Endothelial cell of umbilical vein (primary cell): ENCODE measurements around the gene MYO5B. TPM values are rescaled to one million over a fixed set of nuclear protein-coding genes. Genes with fewer than 3 reads are reported as not detected.
A peak's percentile ranks its signal among the peaks of the same experiment; 100 is the strongest.

Experiments
- BruUV-seq: library from RNA; stranded (reverse); fragments of 400-500 nt; replicated peaks from 2 replicates; lab custom pipeline; 2021; lab: Mats Ljungman, UMichigan
- CTCF ChIA-PET: fragments of 300-600, 350-600 bp; sonication (Branson Sonifier 250); formaldehyde crosslinking; loops from one replicate; lab custom pipeline; 2021; ENCODE audit warnings: antibody characterized with exemption, inconsistent platforms; lab: Charles Lee
- POLR2A ChIA-PET: fragments of 300-600, 350-600 bp; sonication (Branson Sonifier 250); formaldehyde crosslinking; loops from one replicate; lab custom pipeline; 2021; ENCODE audit warnings: antibody characterized with exemption, inconsistent platforms; lab: Charles Lee
- DNase-seq: peaks from one replicate; pipeline ENCODE4 v3.0.0-alpha.2; 2011; ENCODE audit warnings: low read depth, low spot score
- FAIRE-seq: peaks from 2 replicates; lab custom pipeline; 2011; peaks lifted over from hg19 to GRCh38; lab: Jason Lieb, UNC
- H2AFZ ChIP-seq: 2 replicates; pipeline ENCODE4 v1.6.0; 2012; ENCODE audit warnings: low read depth, low read length, control low read depth, inconsistent platforms
- H3K27ac ChIP-seq: 2 replicates; pipeline ENCODE4 v1.5.1; 2011; ENCODE audit warnings: low read depth, mild to moderate bottlenecking, control low read depth, low read length, moderate library complexity; ENCODE audit not compliant: insufficient read depth
- H3K27me3 ChIP-seq, 2 experiments: 2 replicates each; pipeline versions ENCODE4 v1.6.0 to v1.6.1; 2011; ENCODE audit warnings: low read length in 2 of 2, mixed read lengths in 1 of 2; ENCODE audit not compliant: control insufficient read depth in 2 of 2, insufficient read depth in 2 of 2
- H3K36me3 ChIP-seq, 2 experiments: 2 replicates in 1 of 2; 3 replicates in 1 of 2; pipeline ENCODE4 v1.5.1; 2011; ENCODE audit warnings: low read length in 2 of 2, mild to moderate bottlenecking in 1 of 2, moderate library complexity in 1 of 2; ENCODE audit not compliant: control insufficient read depth in 2 of 2, insufficient read depth in 2 of 2; ENCODE audit errors: extremely low read depth in 1 of 2
- H3K4me1 ChIP-seq: 3 replicates; pipeline ENCODE4 v1.5.1; 2011; ENCODE audit warnings: mild to moderate bottlenecking, low read length; ENCODE audit not compliant: control insufficient read depth, insufficient read depth; ENCODE audit errors: extremely low read depth
- H3K4me2 ChIP-seq: 2 replicates; pipeline ENCODE4 v1.6.1; 2011; ENCODE audit warnings: low read length, control low read depth, mixed read lengths; ENCODE audit not compliant: insufficient read depth
- H3K4me3 ChIP-seq, 3 experiments: fragments of 200-600 bp in 1 of 3; sonication (generic), shearing (Covaris generic) in 1 of 3; replicated peaks in 1 of 3; 2 replicates each; pipeline ENCODE4 v1.5.1; 2011 to 2016; ENCODE audit warnings: control low read depth in 3 of 3, low read length in 3 of 3, mild to moderate bottlenecking in 2 of 3, inconsistent platforms in 1 of 3, low read depth in 1 of 3, moderate library complexity in 1 of 3; ENCODE audit not compliant: insufficient read depth in 1 of 3
- H3K79me2 ChIP-seq: 2 replicates; pipeline ENCODE4 v1.6.0; 2012; ENCODE audit warnings: low read length, inconsistent platforms; ENCODE audit not compliant: control insufficient read depth, insufficient read depth
- H3K9ac ChIP-seq: replicated peaks from 2 replicates; pipeline ENCODE3; 2011; ENCODE audit warnings: low read length, control low read depth; ENCODE audit not compliant: insufficient read depth; ENCODE audit errors: extremely low read depth
- H3K9me1 ChIP-seq: replicated peaks from 3 replicates; pipeline ENCODE4 v1.6.0; 2011; ENCODE audit warnings: mild to moderate bottlenecking, low read length; ENCODE audit not compliant: control insufficient read depth, insufficient read depth; ENCODE audit errors: extremely low read depth
- H3K9me3 ChIP-seq: replicated peaks from 2 replicates; pipeline ENCODE4 v1.5.1; 2012; ENCODE audit warnings: low read length, inconsistent platforms; ENCODE audit not compliant: control insufficient read depth, insufficient read depth
- H4K20me1 ChIP-seq: replicated peaks from 2 replicates; pipeline ENCODE3; 2011; ENCODE audit warnings: mild to moderate bottlenecking, low read length; ENCODE audit not compliant: control insufficient read depth, insufficient read depth; ENCODE audit errors: extremely low read depth
- FOS ChIP-seq: IDR thresholded peaks from 2 replicates; pipeline ENCODE4 v1.6.1; 2011; ENCODE audit warnings: mild to moderate bottlenecking, low read length, moderate library complexity, borderline replicate concordance; ENCODE audit not compliant: insufficient read depth
- GATA2 ChIP-seq: IDR thresholded peaks from 2 replicates; pipeline ENCODE4 v1.7.0; 2011; ENCODE audit warnings: low read depth, mild to moderate bottlenecking, moderate library complexity, mixed read lengths, low read length; ENCODE audit not compliant: insufficient read length, insufficient read depth
- JUN ChIP-seq: IDR thresholded peaks from 2 replicates; pipeline ENCODE4 v1.6.1; 2011; ENCODE audit warnings: borderline replicate concordance, low read depth; ENCODE audit not compliant: insufficient read length, insufficient read depth
- MAX ChIP-seq: IDR thresholded peaks from 2 replicates; pipeline ENCODE4 v1.6.1; 2011; ENCODE audit not compliant: insufficient read depth, insufficient read length
- MYC ChIP-seq: IDR thresholded peaks from one replicate; pipeline ENCODE4 v1.6.1; 2011; ENCODE audit warnings: mild to moderate bottlenecking, low read depth, low read length
- POLR2A ChIP-seq: IDR thresholded peaks from 2 replicates; pipeline ENCODE4 v1.6.1; 2012; ENCODE audit warnings: low read depth, mild to moderate bottlenecking, control low read depth, low read length
- POLR2AphosphoS5 ChIP-seq: IDR thresholded peaks from 2 replicates; pipeline ENCODE4 v1.6.1; 2012; ENCODE audit warnings: low read depth, mild to moderate bottlenecking, control low read depth, low read length, moderate library complexity; ENCODE audit not compliant: insufficient read depth
- dilution Hi-C: fragments of 300-500 bp; cut with MboI; formaldehyde crosslinking; loops from one replicate; pipeline ENCODE4 v1.15.0; 2019; ENCODE audit warnings: low sequenced_read_pairs; ENCODE audit not compliant: extremely low pct_ligation_motif_present
- intact Hi-C: fragments of 100-400 bp; cut with micrococcal nuclease; formaldehyde crosslinking; loops from one replicate; pipeline ENCODE4 v1.10.0; 2022
- polyA plus RNA-seq, 4 experiments: library from polyadenylated mRNA; depleted of rRNA in 3 of 4; stranded (reverse) in 3 of 4; unstranded in 1 of 4; fragments of >200 nt; gene quantifications; 2 replicates each; pipeline versions ENCODE4 v1.2.1 to v1.2.3, GENCODE V29; 2011 to 2012; ENCODE audit warnings: missing spikeins in 1 of 4
- total RNA-seq: library from RNA; stranded (reverse); gene quantifications from 2 replicates; pipeline ENCODE4 v1.2.3, GENCODE V29; 2021

Gene MYO5B
- total and polyA plus RNA-seq, 2 donors (not counting 3 experiments of a cell fraction or from before 2014, with no cell fraction given), result 0.54 to 1.1 TPM

- ChIA-PET POLR2A (no interaction called here), CTCF (no interaction called here)
- FAIRE-seq (no peak), DNase-seq (no peak)
- no peak overlapping the region for H3K4me3 ChIP-seq
- no peaks in the 10 kb centered on the region for H3K9me1 ChIP-seq
- H4K20me1 ChIP-seq, result no peaks in the 10 kb centered on the region
- dilution Hi-C loops (no loop called here), intact Hi-C loops (no loop called here)
- no TSS peak for BruUV-seq
- no peaks in the 10 kb centered on the region for H3K79me2 ChIP-seq
- H3K36me3 ChIP-seq, result no peaks in the 10 kb centered on the region
- no peak overlapping the region for H3K9ac ChIP-seq
- no peaks in the 10 kb centered on the region for H3K27me3 ChIP-seq
- H3K9me3 ChIP-seq, result no peaks in the 10 kb centered on the region
- H2AFZ ChIP-seq, result no peak overlapping the region
- peaks cover 12% of the 10 kb centered on the region for H3K4me1 ChIP-seq
- H3K27ac ChIP-seq, result no peak overlapping the region
- no peak overlapping the region for H3K4me2 ChIP-seq
- TF ChIP-seq POLR2AphosphoS5, result no peak
- no peak for TF ChIP-seq JUN
- TF ChIP-seq MYC, result no peak
- no peak for TF ChIP-seq FOS
These were observed 379.0 kb downstream of the MYO5B start for GRCh38 chr18:49815927-49816326.

GRCh38 chr18:49814147-49814499, 380.8 kb downstream of the MYO5B start:
- CTCF ChIA-PET, result interaction anchor here (0.7 to 6.0 kb wide), 6 partner anchors 21 to 543 kb away, joined by 3 to 34 read pairs (median 3); no protein-coding TSS in a partner anchor
- Histone ChIP-seq H3K9me1 (no peaks in the 10 kb centered on the region), H3K4me3 (peak overlapping the region; percentile 48 to 75 (median 64)), H3K4me2 (peak overlapping the region; percentile 84), H3K9me3 (no peaks in the 10 kb centered on the region), H3K9ac (peak overlapping the region; percentile 91), H3K4me1 (peaks cover 12% of the 10 kb centered on the region), H3K79me2 (no peaks in the 10 kb centered on the region), H2AFZ (peak overlapping the region; percentile 99), H3K36me3 (no peaks in the 10 kb centered on the region), H3K27me3 (no peaks in the 10 kb centered on the region), H3K27ac (peak overlapping the region; percentile 52), H4K20me1 (no peaks in the 10 kb centered on the region)
- FAIRE-seq, result peak; percentile 4
- dilution Hi-C loops (no loop called here), intact Hi-C loops (loop anchor here (1.0 to 5.0 kb wide), 3 partner anchors 44 to 152 kb away; no protein-coding TSS in a partner anchor)
- DNase-seq, result peak; percentile 76
- TF ChIP-seq POLR2AphosphoS5 (no peak), FOS (no peak), POLR2A (no peak), GATA2 (no peak), MAX (no peak), JUN (no peak)
- BruUV-seq, result TSS peak; percentile 98
- POLR2A ChIA-PET, result interaction anchor here (0.6 to 0.9 kb wide), 2 partner anchors 44 to 262 kb away, joined by 3 to 4 read pairs; no protein-coding TSS in a partner anchor
